ENCODE measurements around the gene DLG5. TPM values are rescaled to one million over a fixed set of nuclear protein-coding genes. Genes with fewer than 3 reads are reported as not detected.

DLG5 gene
- total and polyA plus RNA-seq, 4 donors, result 6.6 to 33.2 (median 15.8) TPM

- Histone ChIP-seq H3K27me3 (ENCODE audit: control insufficient read depth in 3 of 3, insufficient read depth in 3 of 3, low read length in 2 of 3) (no peaks in the 10 kb centered on the region), H3K4me1 (ENCODE audit: control insufficient read depth in 5 of 5, insufficient read depth in 5 of 5, low read length in 5 of 5) (peaks cover 0 to 16% (median 5%) of the 10 kb centered on the region in 5 donors), H3K27ac (ENCODE audit: low read depth in 1 of 2, low read length in 1 of 2) (no peak overlapping the region), H3K9me3 (ENCODE audit: control insufficient read depth in 4 of 4, insufficient read depth in 3 of 4, low read length in 3 of 4) (no peaks in the 10 kb centered on the region), H3K4me3 (no peak overlapping the region), H3K9ac (ENCODE audit: insufficient read depth in 1 of 2, low read length in 2 of 2) (no peak overlapping the region), H3K36me3 (ENCODE audit: control insufficient read depth in 4 of 4, insufficient read depth in 4 of 4, low read length in 4 of 4) (no peaks in the 10 kb centered on the region)
- WGBS, 2 donors, result 93 to 95% methylated on average over 6 of the region's 6 CpGs
- no peak for DNase-seq
- TF ChIP-seq CTCF (IDR thresholded peaks at IDR 0.05; ENCODE audit: control extremely low read depth, extremely low read depth), result no peak
- ATAC-seq (ENCODE audit: insufficient read depth, low FRiP score), result no peak
These were observed 15.2 kb upstream of the DLG5 start for GRCh38 chr10:77941790-77942189.

- H3K9me3 ChIP-seq (ENCODE audit: control insufficient read depth in 4 of 4, insufficient read depth in 3 of 4, low read length in 3 of 4), result no peaks in the 10 kb centered on the region
- TF ChIP-seq CTCF (IDR thresholded peaks at IDR 0.05; ENCODE audit: control extremely low read depth, extremely low read depth), result no peak
- no peaks in the 10 kb centered on the region for H3K36me3 ChIP-seq (ENCODE audit: control insufficient read depth in 4 of 4, insufficient read depth in 4 of 4, low read length in 4 of 4)
- no peak for DNase-seq
- WGBS, 2 donors, result 71% methylated on average over 3 of the region's 3 CpGs
- no peaks in the 10 kb centered on the region for H3K27me3 ChIP-seq (ENCODE audit: control insufficient read depth in 3 of 3, insufficient read depth in 3 of 3, low read length in 2 of 3)
- no peak overlapping the region for H3K4me3 ChIP-seq
- H3K4me1 ChIP-seq (ENCODE audit: control insufficient read depth in 5 of 5, insufficient read depth in 5 of 5, low read length in 5 of 5), result peaks cover 0 to 16% (median 6%) of the 10 kb centered on the region in 5 donors
- H3K9ac ChIP-seq (ENCODE audit: insufficient read depth in 1 of 2, low read length in 2 of 2), result no peak overlapping the region
- no peak overlapping the region for H3K27ac ChIP-seq (ENCODE audit: low read depth in 1 of 2, low read length in 1 of 2)
- ATAC-seq (ENCODE audit: insufficient read depth, low FRiP score), result no peak
These were observed 14.1 kb upstream of the DLG5 start for GRCh38 chr10:77940627-77941026.

GRCh38 chr10:77940225-77940624 is 13.7 kb upstream of the DLG5 start:
- peaks cover 0 to 17% (median 10%) of the 10 kb centered on the region in 5 donors for H3K4me1 ChIP-seq (ENCODE audit: control insufficient read depth in 5 of 5, insufficient read depth in 5 of 5, low read length in 5 of 5)
- H3K36me3 ChIP-seq (ENCODE audit: control insufficient read depth in 4 of 4, insufficient read depth in 4 of 4, low read length in 4 of 4), result no peaks in the 10 kb centered on the region
- no peaks in the 10 kb centered on the region for H3K27me3 ChIP-seq (ENCODE audit: control insufficient read depth in 3 of 3, insufficient read depth in 3 of 3, low read length in 2 of 3)
- H3K4me3 ChIP-seq, result no peak overlapping the region
- H3K27ac ChIP-seq (ENCODE audit: low read depth in 1 of 2, low read length in 1 of 2), result no peak overlapping the region
- ATAC-seq (ENCODE audit: insufficient read depth, low FRiP score), result no peak
- 91 to 92% methylated on average over 2 of the region's 2 CpGs for WGBS, 2 donors
- no peak overlapping the region for H3K9ac ChIP-seq (ENCODE audit: insufficient read depth in 1 of 2, low read length in 2 of 2)
- no peaks in the 10 kb centered on the region for H3K9me3 ChIP-seq (ENCODE audit: control insufficient read depth in 4 of 4, insufficient read depth in 3 of 4, low read length in 3 of 4)
- no peak for DNase-seq
- TF ChIP-seq CTCF (IDR thresholded peaks at IDR 0.05; ENCODE audit: control extremely low read depth, extremely low read depth), result no peak

- H3K4me1 ChIP-seq (ENCODE audit: control insufficient read depth in 5 of 5, insufficient read depth in 5 of 5, low read length in 5 of 5), result peaks cover 0 to 20% (median 10%) of the 10 kb centered on the region in 5 donors
- H3K27me3 ChIP-seq (ENCODE audit: control insufficient read depth in 3 of 3, insufficient read depth in 3 of 3, low read length in 2 of 3), result no peaks in the 10 kb centered on the region
- 49 to 64% methylated on average over 3 of the region's 3 CpGs for WGBS, 2 donors
- H3K9ac ChIP-seq (ENCODE audit: insufficient read depth in 1 of 2, low read length in 2 of 2), result no peak overlapping the region
- H3K4me3 ChIP-seq, result no peak overlapping the region
- TF ChIP-seq CTCF (IDR thresholded peaks at IDR 0.05; ENCODE audit: control extremely low read depth, extremely low read depth), result no peak
- H3K27ac ChIP-seq (ENCODE audit: low read depth in 1 of 2, low read length in 1 of 2), result no peak overlapping the region
- no peaks in the 10 kb centered on the region for H3K9me3 ChIP-seq (ENCODE audit: control insufficient read depth in 4 of 4, insufficient read depth in 3 of 4, low read length in 3 of 4)
- H3K36me3 ChIP-seq (ENCODE audit: control insufficient read depth in 4 of 4, insufficient read depth in 4 of 4, low read length in 4 of 4), result no peaks in the 10 kb centered on the region
- DNase-seq (peak; percentile 85 to 96 (median 93)), ATAC-seq (ENCODE audit: insufficient read depth, low FRiP score) (no peak)
These were observed 13.0 kb upstream of the DLG5 start for GRCh38 chr10:77939561-77940001.
